ENCODE data around the gene ZSCAN30.

Gene ZSCAN30

GRCh38 chr18:35278085-35278484 lies 11.9 kb downstream of the ZSCAN30 start:
- DNase-seq = no peak

DNA sequence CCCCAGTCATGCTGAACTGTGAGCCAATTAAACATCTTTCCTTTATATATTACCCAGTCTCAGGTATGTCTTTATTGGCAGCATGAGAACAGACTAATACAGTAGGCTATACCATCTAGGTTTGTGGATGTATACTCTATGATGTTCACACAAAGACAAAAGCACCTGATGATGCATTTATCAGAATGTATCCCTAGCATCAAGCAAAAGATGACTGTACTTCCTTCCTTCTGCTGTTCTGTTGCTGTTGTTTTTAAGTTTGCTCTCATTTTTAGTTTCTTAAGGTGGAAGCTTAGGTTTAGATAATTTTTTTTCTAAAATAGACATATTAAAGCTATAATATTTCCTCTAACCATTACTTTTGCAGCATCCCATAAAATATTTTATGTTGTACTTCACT lies 12.4 kb downstream of the ZSCAN30 start:
- DNase-seq = no peak

- no peak for DNase-seq
These were observed 13.8 kb downstream of the ZSCAN30 start for GRCh38 chr18:35276267-35276666.

DNA sequence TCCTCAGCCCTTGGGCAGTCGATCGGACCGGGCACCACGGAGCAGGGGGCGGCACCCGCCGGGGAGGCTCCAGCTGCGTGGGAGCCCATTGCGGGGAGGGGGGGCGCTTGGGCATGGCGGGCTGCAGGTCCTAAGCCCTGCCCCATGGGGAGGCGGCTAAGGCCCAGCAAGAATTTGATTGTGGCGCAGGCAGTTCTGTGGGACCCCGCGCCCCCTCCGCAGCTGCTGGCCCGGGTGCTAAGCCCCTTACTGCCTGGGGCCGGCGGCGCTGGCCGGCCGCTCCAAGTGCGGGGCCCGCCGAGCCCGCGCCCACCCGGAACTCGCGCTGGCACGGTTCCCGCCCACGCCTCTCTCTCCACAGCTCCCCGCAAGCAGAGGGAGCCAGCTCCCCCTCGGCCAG lies 18.4 kb downstream of the ZSCAN30 start:
- no peak for DNase-seq

DNA sequence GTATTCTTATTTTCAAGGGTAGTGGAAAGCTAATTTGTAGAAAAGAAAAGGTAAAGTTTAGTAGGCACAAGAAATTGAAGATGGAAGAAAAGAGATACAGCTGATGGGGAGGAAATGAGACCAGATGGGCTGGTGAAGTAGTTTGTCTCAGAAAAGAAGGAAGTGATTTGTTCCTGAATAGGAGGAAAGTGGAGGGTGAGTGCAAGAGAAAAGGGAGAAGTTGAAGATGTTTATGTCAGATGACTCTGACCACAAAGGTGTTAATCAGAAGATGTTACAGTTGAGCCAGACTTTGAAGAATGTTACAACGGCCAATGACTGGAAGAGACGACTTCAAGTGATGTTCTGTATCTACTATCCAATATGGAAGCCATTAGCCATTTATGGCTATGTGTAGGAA lies 21.2 kb downstream of the ZSCAN30 start:
- peak; percentile 84 for DNase-seq

DNA sequence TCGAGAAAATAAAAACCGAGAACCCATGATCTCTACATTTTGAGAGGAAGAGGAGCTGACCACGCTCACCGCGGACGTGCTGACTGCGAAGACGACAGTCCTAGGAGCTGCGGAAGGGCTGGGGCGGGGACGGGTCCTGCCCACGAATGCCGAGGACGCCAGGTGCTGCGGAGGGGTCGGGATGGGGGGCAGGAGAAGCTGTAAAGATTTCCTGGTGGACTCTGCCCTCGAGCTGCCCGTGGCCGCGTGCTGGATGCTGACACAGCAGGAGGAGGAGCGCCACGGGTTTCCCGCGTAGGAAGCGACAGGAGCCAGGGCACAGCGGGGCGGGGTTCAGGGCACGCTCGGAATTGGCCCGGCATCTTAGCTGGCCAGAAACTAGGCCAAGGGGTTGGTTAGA lies 22.2 kb downstream of the ZSCAN30 start:
- DNase-seq = no peak

DNA sequence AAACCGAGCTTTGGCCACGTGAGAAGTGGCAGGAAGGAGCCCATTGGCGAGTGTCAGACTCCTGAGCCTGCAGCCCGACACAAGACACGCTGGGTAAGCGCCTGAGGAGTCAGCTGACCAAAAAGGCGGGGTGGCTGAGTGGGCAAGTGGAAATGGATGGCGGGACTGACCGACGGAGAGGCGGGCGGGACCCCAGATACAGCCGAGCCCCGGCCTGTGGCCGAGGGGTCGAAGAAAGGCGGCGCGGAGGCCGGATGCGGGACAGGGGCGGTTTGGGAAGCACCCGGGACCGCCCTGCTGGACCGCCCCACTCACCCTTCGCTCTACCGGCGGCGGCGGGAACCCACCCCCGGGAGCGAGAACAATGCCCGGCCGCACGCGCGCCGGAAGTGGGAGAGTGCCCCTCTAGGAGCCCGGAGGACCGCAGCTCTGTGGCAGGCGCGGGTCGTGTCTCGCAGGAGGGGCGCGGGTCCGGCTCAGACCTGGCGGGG lies 22.8 kb downstream of the ZSCAN30 start:
- DNase-seq = no peak

DNA sequence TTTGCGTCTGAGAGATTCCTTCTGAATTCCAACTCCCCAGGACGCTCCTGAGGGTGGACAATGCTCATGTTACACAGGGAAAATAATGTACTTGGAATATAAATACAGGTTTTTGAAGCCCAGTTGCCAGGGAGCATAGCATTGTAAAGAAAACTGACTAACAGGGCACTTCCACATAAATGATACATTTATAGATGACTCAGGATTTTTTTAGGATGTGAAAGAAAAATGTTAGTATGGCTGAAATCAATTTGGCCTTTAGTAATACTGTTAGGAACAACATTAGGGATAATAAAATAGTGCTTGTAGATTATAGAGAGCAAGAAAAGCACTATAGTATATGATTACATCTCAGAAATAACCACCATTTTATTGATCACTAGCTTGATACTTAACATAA lies 25.6 kb downstream of the ZSCAN30 start:
- no peak for DNase-seq

GRCh38 chr18:35256947-35257346 lies 33.1 kb downstream of the ZSCAN30 start:
- DNase-seq = no peak

DNA sequence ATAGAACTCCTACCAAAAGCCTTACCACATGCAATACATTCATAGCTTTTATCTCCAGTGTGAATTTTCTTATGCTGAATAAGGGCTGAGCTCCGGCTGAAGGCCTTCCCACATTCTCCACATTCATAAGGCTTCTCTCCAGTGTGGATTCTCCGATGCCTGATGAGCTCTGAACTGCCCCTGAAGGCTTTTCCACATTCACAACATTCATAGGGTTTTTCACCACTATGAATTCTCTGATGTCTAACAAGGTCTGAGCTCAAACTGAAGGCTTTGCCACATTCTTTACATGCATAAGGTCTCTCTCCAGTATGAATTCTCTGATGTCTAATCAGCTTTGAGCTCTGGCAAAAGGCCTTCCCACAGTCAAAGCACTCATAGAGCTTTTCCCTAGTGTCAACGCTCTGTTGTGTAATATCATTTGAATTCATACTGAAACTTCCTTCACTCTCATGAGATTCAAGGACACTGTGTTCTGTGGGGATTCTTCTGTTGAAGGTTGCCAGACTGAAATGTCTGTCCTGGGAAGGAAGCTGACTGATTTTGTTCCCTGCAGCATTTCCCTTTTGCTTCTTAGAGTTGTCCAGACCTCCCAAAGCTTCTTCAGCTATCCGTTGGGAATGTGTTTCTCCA lies 36.3 kb downstream of the ZSCAN30 start:
- peak; percentile 7 for DNase-seq

- DNase-seq = no peak
These were observed 37.6 kb downstream of the ZSCAN30 start for GRCh38 chr18:35252466-35252865.

- no peak for DNase-seq
These were observed 41.6 kb downstream of the ZSCAN30 start for GRCh38 chr18:35248429-35248828.

DNA sequence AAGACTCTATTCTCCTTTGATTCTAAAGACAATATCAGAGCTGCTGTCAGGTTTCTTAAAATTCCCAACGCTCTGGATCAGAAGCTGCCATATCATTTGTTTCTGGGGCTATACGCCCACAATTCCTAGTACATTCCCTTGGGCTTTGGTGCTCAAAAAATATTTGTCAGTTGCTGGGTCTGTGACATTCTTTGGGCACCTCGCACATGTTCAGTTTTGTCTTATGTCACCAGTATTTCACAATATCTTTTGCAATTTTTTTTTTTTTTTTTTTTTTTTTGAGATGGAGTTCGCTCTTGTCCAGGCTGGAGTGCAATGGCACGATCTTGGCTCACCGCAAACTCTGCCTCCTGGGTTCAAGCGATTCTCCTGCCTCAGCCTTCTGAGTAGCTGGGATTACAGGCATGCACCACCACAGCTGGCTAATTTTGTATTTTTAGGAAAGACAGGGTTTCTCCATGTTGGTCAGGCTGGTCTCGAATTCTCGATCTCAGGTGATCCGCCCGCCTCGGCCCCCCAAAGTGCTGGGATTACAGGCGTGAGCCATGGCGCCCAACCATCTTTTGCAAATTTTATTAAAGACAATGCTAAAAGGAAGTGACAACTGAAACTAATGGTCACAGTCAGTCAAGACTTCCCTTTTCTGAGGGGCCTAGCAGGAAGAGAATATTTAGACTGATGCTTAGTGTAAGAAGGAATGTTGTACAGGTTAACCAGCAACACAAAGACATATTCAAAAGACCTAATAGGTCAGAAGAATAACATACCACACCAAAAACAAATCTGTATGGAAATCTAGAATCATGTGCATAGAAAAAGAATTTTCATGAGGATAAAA lies 42.4 kb downstream of the ZSCAN30 start:
- DNase-seq = peak; percentile 91

DNA sequence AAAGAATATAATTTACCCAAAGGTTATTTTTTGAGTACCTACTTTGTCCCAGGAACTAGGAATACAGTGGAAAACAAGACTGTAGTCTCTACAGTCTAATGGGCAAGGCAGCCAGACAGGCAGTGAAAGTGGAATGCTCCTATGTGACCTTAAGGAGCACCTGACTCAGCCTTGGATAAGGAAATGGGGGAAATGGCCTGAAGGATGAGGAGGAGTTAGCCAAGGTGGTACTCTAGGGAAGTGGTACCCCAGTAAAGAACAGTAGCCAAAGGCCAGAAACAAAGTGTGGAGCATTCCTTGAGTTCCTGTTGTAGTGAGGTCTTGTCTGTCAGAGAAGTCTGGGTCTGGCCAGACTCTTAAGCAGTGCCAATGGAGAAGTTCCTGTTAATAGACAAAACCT lies 43.2 kb downstream of the ZSCAN30 start:
- peak; percentile 22 for DNase-seq

- DNase-seq = no peak
These were observed 44.2 kb downstream of the ZSCAN30 start for GRCh38 chr18:35245719-35246317.

- DNase-seq = no peak
These were observed 45.4 kb downstream of the ZSCAN30 start for GRCh38 chr18:35244671-35245070.

DNA sequence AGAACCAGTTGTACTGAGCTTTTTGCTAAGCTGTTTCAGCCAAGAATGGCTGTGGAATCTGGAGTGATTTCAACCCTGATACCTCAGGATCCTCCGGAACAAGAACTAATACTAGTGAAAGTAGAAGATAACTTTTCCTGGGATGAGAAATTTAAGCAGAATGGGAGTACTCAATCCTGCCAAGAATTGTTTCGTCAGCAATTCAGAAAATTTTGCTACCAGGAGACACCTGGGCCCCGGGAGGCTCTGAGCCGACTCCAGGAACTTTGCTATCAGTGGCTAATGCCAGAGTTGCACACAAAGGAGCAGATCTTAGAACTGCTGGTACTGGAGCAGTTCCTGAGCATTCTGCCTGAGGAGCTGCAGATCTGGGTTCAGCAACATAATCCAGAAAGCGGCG lies 47.6 kb downstream of the ZSCAN30 start:
- no peak for DNase-seq

- no peak for DNase-seq
These were observed 48.6 kb downstream of the ZSCAN30 start for GRCh38 chr18:35241448-35241804.

DNA sequence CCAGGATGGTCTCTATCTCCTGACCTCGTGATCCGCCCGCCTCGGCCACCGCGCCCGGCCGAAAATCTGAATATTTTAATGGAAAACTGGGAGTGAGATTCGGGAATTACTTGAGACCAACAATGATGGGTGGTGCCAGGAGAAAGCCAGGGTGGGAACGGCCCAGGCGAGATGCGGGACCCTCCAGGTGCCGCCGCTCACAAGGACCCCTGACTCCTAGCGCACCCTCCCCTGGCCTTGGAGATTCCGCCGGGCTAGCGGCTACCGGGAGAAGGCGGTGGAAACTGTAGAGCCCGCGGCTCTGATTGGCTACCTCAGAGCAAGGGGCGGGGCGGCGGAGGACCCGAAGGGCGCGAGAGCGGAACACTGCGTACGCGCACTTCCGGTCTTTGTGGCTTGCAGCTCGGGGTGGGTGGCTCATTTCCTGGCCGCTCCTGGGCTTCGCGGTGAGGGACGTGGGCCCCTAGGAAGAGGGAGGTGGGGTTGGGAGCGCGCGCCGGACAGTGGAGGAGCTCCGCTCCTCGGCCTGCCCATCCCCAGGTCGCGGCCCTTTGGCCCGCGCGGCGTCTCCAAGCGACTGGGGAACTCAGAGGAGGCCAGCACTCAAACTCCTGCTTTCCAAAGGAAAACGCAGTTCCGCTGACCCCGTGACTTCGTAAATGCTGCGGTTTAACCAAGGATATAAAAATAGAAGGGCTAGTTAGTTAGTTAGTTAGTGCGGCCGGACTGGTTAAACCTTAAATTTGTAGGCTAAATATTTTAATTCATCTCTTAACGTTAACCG lies 49.2 kb downstream of the ZSCAN30 start, which contains the start of gene ZNF397:
ZNF397 (plus strand) TSS at position 371 of the 784 bp plus-strand sequence. CDS start 1,437 bp downstream, outside the sequence.
- peak; percentile 95 for DNase-seq

DNA sequence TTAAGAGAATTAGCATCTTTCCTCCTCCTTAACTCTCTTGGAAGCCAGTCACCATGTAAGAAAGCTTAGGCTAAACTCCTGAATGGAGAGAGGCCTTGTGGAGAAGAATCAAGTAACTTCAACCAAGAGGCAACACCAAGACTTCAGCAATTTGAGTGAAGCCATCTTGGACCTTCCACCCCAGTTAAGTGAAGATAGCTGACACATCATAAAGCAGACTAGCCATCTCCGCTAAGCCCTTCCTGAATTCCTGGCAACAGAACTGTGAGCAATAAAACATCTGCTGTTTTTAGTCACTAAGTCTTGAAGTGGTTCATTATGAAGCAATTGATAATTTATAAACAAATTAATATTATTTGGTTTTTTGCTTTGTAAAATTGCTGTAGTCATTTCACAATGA lies 50.7 kb downstream of the ZSCAN30 start:
- DNase-seq = no peak

DNA sequence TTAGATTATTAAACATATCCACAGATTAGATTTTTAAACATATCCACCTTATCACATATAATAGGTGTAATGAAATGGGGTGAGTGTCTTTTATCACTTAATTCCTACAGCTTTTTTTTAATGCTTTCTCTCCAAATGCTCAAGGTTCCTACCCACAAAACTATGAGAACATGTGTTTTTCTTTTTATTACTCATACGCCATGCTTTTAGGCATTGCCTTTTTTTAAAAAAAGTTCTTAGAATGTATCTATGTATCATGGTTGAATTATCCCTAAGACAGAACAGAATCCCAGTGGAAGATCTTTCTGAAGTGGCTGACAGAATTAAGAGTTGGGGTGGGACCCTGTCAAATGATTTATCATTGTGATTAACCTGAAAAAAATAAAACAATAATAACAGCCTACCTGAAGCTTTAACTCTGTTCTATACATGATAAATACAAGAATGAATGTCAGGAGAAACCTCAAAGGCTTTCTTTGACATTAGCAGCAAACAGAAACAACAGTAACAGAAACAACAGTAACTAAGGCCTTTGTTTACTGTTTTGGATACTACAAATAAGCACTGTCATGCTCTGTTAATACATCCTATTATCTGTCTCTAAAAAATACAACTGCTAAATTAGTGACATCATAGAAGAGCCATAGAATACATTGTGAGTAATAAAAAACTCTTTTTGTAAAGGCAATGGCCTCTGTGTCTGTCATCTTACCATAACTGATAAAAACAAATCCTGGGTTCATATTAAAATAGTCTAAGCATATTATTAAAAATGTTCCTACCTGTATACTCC lies 53.3 kb downstream of the ZSCAN30 start:
- DNase-seq = no peak

DNA sequence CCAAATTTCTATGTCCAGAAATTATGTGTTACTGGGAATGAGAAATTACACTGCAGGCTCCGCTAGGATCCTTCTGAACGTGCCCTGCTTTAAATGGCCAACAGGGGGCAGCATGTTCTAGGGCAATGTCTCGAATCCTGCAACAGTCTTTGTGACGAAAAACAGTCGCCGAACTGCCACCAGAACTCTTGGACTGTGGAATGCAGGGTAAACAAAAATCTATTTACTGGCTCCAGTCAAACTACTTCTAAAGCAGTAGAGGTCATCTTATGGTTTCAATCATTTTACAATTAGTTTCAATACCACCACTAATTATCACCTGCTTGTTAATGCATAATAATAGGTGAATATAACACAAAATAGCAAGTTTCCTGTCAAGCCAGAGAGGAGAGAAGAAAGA lies 59.0 kb downstream of the ZSCAN30 start:
- DNase-seq = peak; percentile 57

Data from MV-4-11 (cell line).